HCT116 (cell line): Measurements from ENCODE around the gene B3GALNT1. TPM values are rescaled to one million over a fixed set of nuclear protein-coding genes. Genes with fewer than 3 reads are reported as not detected.

Experiments used
- ATAC-seq: fragments of 200-7000 bp; cut with Tn5 transposase; 2 replicates; pipeline ENCODE4 v1.9.1; 2020; ENCODE audit warnings: mild to moderate bottlenecking, moderate library complexity
- BruUV-seq: library from RNA; stranded (reverse); fragments of 400-500 nt; replicated peaks from 2 replicates; lab custom pipeline; 2021; lab: Mats Ljungman, UMichigan
- CTCF ChIA-PET: fragments of 300-600 bp; sonication (Branson Sonifier 250); formaldehyde crosslinking; loops from one replicate; lab custom pipeline; 2021; ENCODE audit warnings: antibody characterized with exemption; lab: Charles Lee
- POLR2A ChIA-PET: fragments of 300-600, 350-600 bp; sonication (Branson Sonifier 250); formaldehyde crosslinking; loops from one replicate; lab custom pipeline; 2021; ENCODE audit warnings: antibody characterized with exemption; lab: Charles Lee
- RAD21 ChIA-PET, 2 experiments: fragments of 300-600 bp; sonication (Branson Sonifier 250); formaldehyde crosslinking; loops; one replicate each; lab custom pipeline; 2023; ENCODE audit warnings: low total read pairs in 2 of 2; ENCODE audit not compliant: uncharacterized antibody in 2 of 2, unreplicated experiment in 2 of 2, low non-redundant PET in 1 of 2; lab: Charles Lee
- DNase-seq: peaks from one replicate; pipeline ENCODE4 v3.0.0-alpha.2; 2010; ENCODE audit warnings: low read depth, low spot score
- H2AFZ ChIP-seq: fragments of 200-600 bp; shearing (Covaris generic), sonication (generic); 2 replicates; pipeline ENCODE4 v1.6.1; 2017; ENCODE audit warnings: low read depth, mixed run types, mixed read lengths, antibody characterized with exemption, low read length; ENCODE audit not compliant: poor library complexity, severe bottlenecking
- H3K27ac ChIP-seq: 2 replicates; pipeline ENCODE4 v1.5.1; 2012; ENCODE audit warnings: low read depth, low read length
- H3K27me3 ChIP-seq: fragments of 200-600 bp; sonication (generic); 2 replicates; pipeline ENCODE4 v1.6.1; 2016; ENCODE audit warnings: mixed run types, low read length, mixed read lengths; ENCODE audit not compliant: insufficient read depth
- H3K36me3 ChIP-seq, 2 experiments: fragments of 200-500 bp in 1 of 2; fragments of 200-600 bp in 1 of 2; sonication (Bioruptor generic) in 1 of 2; sonication (generic) in 1 of 2; 2 replicates each; pipeline versions ENCODE4 v1.5.1 to v1.6.1; 2014 to 2016; ENCODE audit warnings: low read length in 2 of 2, inconsistent platforms in 1 of 2, mixed read lengths in 1 of 2, mixed run types in 1 of 2; ENCODE audit not compliant: insufficient read depth in 2 of 2, control insufficient read depth in 1 of 2
- H3K4me1 ChIP-seq, 2 experiments: fragments of 200-600 bp in 1 of 2; sonication (generic) in 1 of 2; 2 replicates each; pipeline versions ENCODE4 v1.5.1 to v1.6.1; 2012 to 2017; ENCODE audit warnings: low read length in 2 of 2, inconsistent platforms in 1 of 2, mild to moderate bottlenecking in 1 of 2, mixed read lengths in 1 of 2, mixed run types in 1 of 2, moderate library complexity in 1 of 2; ENCODE audit not compliant: insufficient read depth in 2 of 2, control insufficient read depth in 1 of 2
- H3K4me2 ChIP-seq: fragments of 200-600 bp; sonication (generic); 2 replicates; pipeline ENCODE4 v1.6.1; 2017; ENCODE audit warnings: mixed run types, low read length, mixed read lengths
- H3K4me3 ChIP-seq, 2 experiments: fragments of 200-600 bp in 1 of 2; sonication (generic) in 1 of 2; replicated peaks in 1 of 2; 2 replicates each; pipeline ENCODE4 v1.5.1; 2011 to 2016; ENCODE audit warnings: low read length in 2 of 2, control low read depth in 1 of 2, low read depth in 1 of 2, mild to moderate bottlenecking in 1 of 2, mixed read lengths in 1 of 2, mixed run types in 1 of 2
- H3K79me2 ChIP-seq: fragments of 200-600 bp; sonication (generic); 2 replicates; pipeline ENCODE4 v1.6.1; 2017; ENCODE audit warnings: mild to moderate bottlenecking, mixed run types, low read length, moderate library complexity, mixed read lengths; ENCODE audit not compliant: insufficient read depth
- H3K9ac ChIP-seq: fragments of 200-600 bp; sonication (generic); 2 replicates; pipeline ENCODE4 v1.6.1; 2016; ENCODE audit warnings: low read length, mixed read lengths
- H3K9me2 ChIP-seq: fragments of 200-600 bp; sonication (generic), shearing (Covaris generic); 2 replicates; pipeline ENCODE4 v1.6.1; 2017; ENCODE audit warnings: mixed run types, mild to moderate bottlenecking, moderate library complexity; ENCODE audit not compliant: insufficient read depth
- H3K9me3 ChIP-seq, 2 experiments: fragments of 200-500 bp in 1 of 2; fragments of 200-600 bp in 1 of 2; sonication (Bioruptor generic) in 1 of 2; sonication (generic) in 1 of 2; 2 replicates each; pipeline ENCODE4 v1.6.1; 2014 to 2017; ENCODE audit warnings: low read length in 2 of 2, mixed read lengths in 2 of 2, inconsistent platforms in 1 of 2, low read depth in 1 of 2, mild to moderate bottlenecking in 1 of 2, mixed run types in 1 of 2, moderate library complexity in 1 of 2; ENCODE audit not compliant: control insufficient read depth in 1 of 2, insufficient read depth in 1 of 2
- H4K20me1 ChIP-seq: fragments of 200-600 bp; sonication (generic), shearing (Covaris generic); 2 replicates; pipeline ENCODE4 v1.6.1; 2017; ENCODE audit warnings: mixed run types, mild to moderate bottlenecking, moderate library complexity; ENCODE audit not compliant: insufficient read depth
- CBX3 ChIP-seq: IDR thresholded peaks from 2 replicates; pipeline ENCODE4 v1.6.1; 2012; ENCODE audit warnings: low read depth
- ELF1 ChIP-seq: IDR thresholded peaks from 2 replicates; pipeline ENCODE4 v1.6.1; 2012; ENCODE audit warnings: low read depth, borderline replicate concordance
- EZH2 ChIP-seq: fragments of 200-600 bp; sonication (generic); IDR thresholded peaks from 2 replicates; pipeline ENCODE4 v1.6.1; 2017; ENCODE audit warnings: antibody characterized with exemption, mixed run types
- FOSL1 ChIP-seq: IDR thresholded peaks from 2 replicates; pipeline ENCODE4 v1.6.1; 2012; ENCODE audit warnings: low read depth
- JUND ChIP-seq: IDR thresholded peaks from 2 replicates; pipeline ENCODE4 v1.6.1; 2012
- POLR2A ChIP-seq: IDR thresholded peaks from 2 replicates; pipeline ENCODE4 v1.7.0; 2011; ENCODE audit warnings: borderline replicate concordance; ENCODE audit not compliant: insufficient read depth, insufficient read length; ENCODE audit errors: extremely low read depth
- POLR2AphosphoS5 ChIP-seq: IDR thresholded peaks from 2 replicates; pipeline ENCODE4 v1.6.1; 2011; ENCODE audit warnings: mild to moderate bottlenecking, low read depth, low read length, moderate library complexity
- REST ChIP-seq: IDR thresholded peaks from 2 replicates; pipeline ENCODE4 v1.6.1; 2012; ENCODE audit warnings: low read depth
- SRF ChIP-seq: IDR thresholded peaks from 2 replicates; pipeline ENCODE4 v1.6.1; 2012; ENCODE audit warnings: low read depth
- TCF7L2 ChIP-seq: IDR thresholded peaks from 2 replicates; pipeline ENCODE4 v1.7.0; 2011; ENCODE audit warnings: borderline replicate concordance, inconsistent platforms; ENCODE audit not compliant: insufficient read depth, insufficient read length; ENCODE audit errors: extremely low read depth
- YY1 ChIP-seq: IDR thresholded peaks from 2 replicates; pipeline ENCODE4 v1.6.1; 2011; ENCODE audit warnings: low read length, low read depth, moderate library complexity, mild to moderate bottlenecking; ENCODE audit not compliant: insufficient replicate concordance; ENCODE audit errors: extremely low read depth
- ZFX ChIP-seq: fragments of 450-650 bp; IDR thresholded peaks from 2 replicates; pipeline ENCODE4 v1.6.1; 2017
- intact Hi-C: fragments of 100-400 bp; cut with micrococcal nuclease; formaldehyde crosslinking; loops from 2 replicates; pipeline ENCODE4 v1.10.0; 2022
- total RNA-seq: library from RNA; stranded (reverse); gene quantifications from one replicate; pipeline ENCODE4 v1.2.1, GENCODE V29; 2021; ENCODE audit not compliant: unreplicated experiment

Gene B3GALNT1
- total RNA-seq, 1 experiment from 2014 or later, result 9.6 TPM

GRCh38 chr3:161070980-161071663 lies 34.0 kb downstream of the B3GALNT1 start:
- H3K4me1 ChIP-seq, result no peaks in the 10 kb centered on the region
- intact Hi-C loops, result no loop called here
- no peaks in the 10 kb centered on the region for H3K27me3 ChIP-seq
- ChIA-PET CTCF (no interaction called here), RAD21 (no interaction called here), POLR2A (no interaction called here)
- BruUV-seq, result no TSS peak
- no peaks in the 10 kb centered on the region for H3K36me3 ChIP-seq
- no peaks in the 10 kb centered on the region for H3K9me2 ChIP-seq
- H3K79me2 ChIP-seq, result no peaks in the 10 kb centered on the region
- no peak overlapping the region for H3K9ac ChIP-seq
- H3K4me3 ChIP-seq, result no peak overlapping the region
- ATAC-seq (no peak), DNase-seq (no peak)
- H2AFZ ChIP-seq, result no peak overlapping the region
- no peak overlapping the region for H3K4me2 ChIP-seq
- no peaks in the 10 kb centered on the region for H4K20me1 ChIP-seq
- TF ChIP-seq ELF1 (no peak), JUND (no peak), FOSL1 (no peak), ZFX (no peak), POLR2A (no peak), YY1 (no peak), TCF7L2 (no peak), POLR2AphosphoS5 (no peak)
- TF ChIP-seq, all 23 proteins: peak for 0
- no peak overlapping the region for H3K27ac ChIP-seq
- H3K9me3 ChIP-seq, result no peaks in the 10 kb centered on the region

GRCh38 chr3:161070252-161070930 lies 34.8 kb downstream of the B3GALNT1 start:
- DNase-seq (no peak), ATAC-seq (no peak)
- Histone ChIP-seq H3K27ac (no peak overlapping the region), H3K27me3 (no peaks in the 10 kb centered on the region), H3K4me1 (no peaks in the 10 kb centered on the region), H3K9me3 (no peaks in the 10 kb centered on the region), H3K9ac (no peak overlapping the region), H3K9me2 (no peaks in the 10 kb centered on the region), H4K20me1 (no peaks in the 10 kb centered on the region), H2AFZ (no peak overlapping the region), H3K79me2 (no peaks in the 10 kb centered on the region), H3K4me3 (no peak overlapping the region), H3K36me3 (no peaks in the 10 kb centered on the region), H3K4me2 (no peak overlapping the region)
- ChIA-PET RAD21 (no interaction called here), CTCF (no interaction called here), POLR2A (no interaction called here)
- BruUV-seq, result no TSS peak
- intact Hi-C loops, result no loop called here
- no peak for TF ChIP-seq REST
- TF ChIP-seq SRF, result no peak
- no peak for TF ChIP-seq CBX3
- no peak for TF ChIP-seq EZH2
